Measurements from ENCODE around the gene NTF3.

DNA sequence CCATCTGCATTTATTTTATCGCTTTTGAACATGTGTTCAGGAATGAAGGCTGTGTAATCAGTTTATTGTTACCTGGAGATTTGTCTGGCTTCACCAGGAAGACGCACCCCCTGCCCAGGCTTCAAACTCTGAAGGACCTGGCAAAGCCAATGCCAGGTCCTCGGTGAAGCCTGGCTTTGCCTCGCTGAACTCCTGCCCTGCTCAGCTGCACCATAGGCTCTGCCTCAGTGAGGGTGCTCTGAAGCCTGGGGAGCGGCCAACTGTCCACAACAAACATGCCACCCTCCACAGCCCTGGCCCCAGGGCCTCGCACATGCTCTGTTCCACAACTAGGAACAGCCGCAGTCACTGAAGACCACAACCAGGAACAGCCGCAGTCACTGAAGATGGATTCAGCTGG lies 66.9 kb downstream of the NTF3 start:
- TF ChIP-seq TAF1 (IDR thresholded peaks at IDR 0.05; ENCODE audit: control insufficient read depth, extremely low read depth, insufficient read depth, low read length, severe bottlenecking) (no peak), SRF (CRISPR knock-in tag; IDR thresholded peaks at IDR 0.05) (no peak), EZH2 (IDR thresholded peaks at IDR 0.05; ENCODE audit: borderline replicate concordance, low read depth, low read length) (no peak), MAFK (IDR thresholded peaks at IDR 0.05; ENCODE audit: low read length) (no peak), NFE2L1 (tag; IDR thresholded peaks at IDR 0.05; ENCODE audit: borderline replicate concordance, low read depth) (no peak), GATA2 (CRISPR knock-in tag; IDR thresholded peaks at IDR 0.05) (no peak), ZC3H4 (CRISPR knock-in tag; IDR thresholded peaks at IDR 0.05; ENCODE audit: borderline replicate concordance) (no peak), ZNF354B (CRISPR knock-in tag; IDR thresholded peaks at IDR 0.05) (no peak), CHD1 (IDR thresholded peaks at IDR 0.05; ENCODE audit: low read length) (no peak), FOXJ2 (tag; IDR thresholded peaks at IDR 0.05) (no peak)
- TF ChIP-seq, protein P1, sequence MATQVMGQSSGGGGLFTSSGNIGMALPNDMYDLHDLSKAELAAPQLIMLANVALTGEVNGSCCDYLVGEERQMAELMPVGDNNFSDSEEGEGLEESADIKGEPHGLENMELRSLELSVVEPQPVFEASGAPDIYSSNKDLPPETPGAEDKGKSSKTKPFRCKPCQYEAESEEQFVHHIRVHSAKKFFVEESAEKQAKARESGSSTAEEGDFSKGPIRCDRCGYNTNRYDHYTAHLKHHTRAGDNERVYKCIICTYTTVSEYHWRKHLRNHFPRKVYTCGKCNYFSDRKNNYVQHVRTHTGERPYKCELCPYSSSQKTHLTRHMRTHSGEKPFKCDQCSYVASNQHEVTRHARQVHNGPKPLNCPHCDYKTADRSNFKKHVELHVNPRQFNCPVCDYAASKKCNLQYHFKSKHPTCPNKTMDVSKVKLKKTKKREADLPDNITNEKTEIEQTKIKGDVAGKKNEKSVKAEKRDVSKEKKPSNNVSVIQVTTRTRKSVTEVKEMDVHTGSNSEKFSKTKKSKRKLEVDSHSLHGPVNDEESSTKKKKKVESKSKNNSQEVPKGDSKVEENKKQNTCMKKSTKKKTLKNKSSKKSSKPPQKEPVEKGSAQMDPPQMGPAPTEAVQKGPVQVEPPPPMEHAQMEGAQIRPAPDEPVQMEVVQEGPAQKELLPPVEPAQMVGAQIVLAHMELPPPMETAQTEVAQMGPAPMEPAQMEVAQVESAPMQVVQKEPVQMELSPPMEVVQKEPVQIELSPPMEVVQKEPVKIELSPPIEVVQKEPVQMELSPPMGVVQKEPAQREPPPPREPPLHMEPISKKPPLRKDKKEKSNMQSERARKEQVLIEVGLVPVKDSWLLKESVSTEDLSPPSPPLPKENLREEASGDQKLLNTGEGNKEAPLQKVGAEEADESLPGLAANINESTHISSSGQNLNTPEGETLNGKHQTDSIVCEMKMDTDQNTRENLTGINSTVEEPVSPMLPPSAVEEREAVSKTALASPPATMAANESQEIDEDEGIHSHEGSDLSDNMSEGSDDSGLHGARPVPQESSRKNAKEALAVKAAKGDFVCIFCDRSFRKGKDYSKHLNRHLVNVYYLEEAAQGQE (IDR thresholded peaks at IDR 0.05; ENCODE audit: borderline replicate concordance) = no peak
- TF ChIP-seq, protein P1 (CRISPR knock-in tag; IDR thresholded peaks at IDR 0.05; ENCODE audit: low read depth) = no peak

Data from K562 (cell line).